GM12878 (cell line): ENCODE results near the gene C15orf40. TPM values are rescaled to one million over a fixed set of nuclear protein-coding genes. Genes with fewer than 3 reads are reported as not detected.

Experiments
- ATAC-seq: fragments of 200-7000 bp; cut with Tn5 transposase; 3 replicates; pipeline ENCODE4 v1.9.1; 2020; ENCODE audit warnings: mild to moderate bottlenecking, moderate library complexity
- BruUV-seq: library from RNA; stranded (reverse); fragments of 400-500 nt; replicated peaks from 2 replicates; lab custom pipeline; 2021; lab: Mats Ljungman, UMichigan
- CTCF ChIA-PET: fragments of 300-600 bp; sonication (Branson Sonifier 250); formaldehyde crosslinking; extraction: SDS; loops from one replicate; lab custom pipeline; 2021; ENCODE audit warnings: inconsistent platforms; lab: Yijun Ruan, JAX
- POLR2A ChIA-PET: fragments of 350-600 bp; formaldehyde crosslinking; extraction: SDS; loops from one replicate; lab custom pipeline; 2021; ENCODE audit warnings: inconsistent platforms; lab: Charles Lee
- RAD21 ChIA-PET: fragments of 300-600 bp; sonication (Branson Sonifier 250); formaldehyde crosslinking; loops from one replicate; lab custom pipeline; 2023; ENCODE audit warnings: antibody characterized with exemption; ENCODE audit not compliant: unreplicated experiment; lab: Charles Lee
- SMC1A ChIA-PET: fragments of 300-600 bp; sonication (Branson Sonifier 250); formaldehyde crosslinking; loops from one replicate; lab custom pipeline; 2023; ENCODE audit not compliant: unreplicated experiment, uncharacterized antibody; lab: Charles Lee
- DNase-seq: peaks from one replicate; pipeline ENCODE4 v3.0.0-alpha.2; 2011; ENCODE audit warnings: low read depth, low spot score
- FAIRE-seq: peaks from 3 replicates; lab custom pipeline; 2011; peaks lifted over from hg19 to GRCh38; lab: Jason Lieb, UNC
- H2AFZ ChIP-seq: 2 replicates; pipeline ENCODE4 v1.6.0; 2011; ENCODE audit warnings: low read depth, low read length, control low read depth; ENCODE audit not compliant: control insufficient read depth
- H3K27ac ChIP-seq: 2 replicates; pipeline ENCODE4 v1.5.1; 2011; ENCODE audit warnings: control low read depth; ENCODE audit not compliant: control insufficient read depth, insufficient read depth
- H3K27me3 ChIP-seq, 2 experiments: replicated peaks in 1 of 2; 2 replicates each; pipeline versions ENCODE4 v1.6.0 to v1.6.1; 2011; ENCODE audit warnings: low read length in 1 of 2; ENCODE audit not compliant: control insufficient read depth in 2 of 2, insufficient read depth in 2 of 2
- H3K36me3 ChIP-seq, 2 experiments: 2 replicates each; pipeline ENCODE4 v1.5.1; 2011; ENCODE audit warnings: low read length in 1 of 2; ENCODE audit not compliant: control insufficient read depth in 2 of 2, insufficient read depth in 2 of 2
- H3K4me1 ChIP-seq: 2 replicates; pipeline ENCODE4 v1.6.1; 2011; ENCODE audit warnings: mild to moderate bottlenecking, low read length, moderate library complexity, mixed read lengths; ENCODE audit not compliant: control insufficient read depth, insufficient read depth
- H3K4me2 ChIP-seq: 2 replicates; pipeline ENCODE4 v1.6.0; 2011; ENCODE audit warnings: control low read depth; ENCODE audit not compliant: control insufficient read depth, insufficient read depth
- H3K4me3 ChIP-seq: fragments of 200-600 bp; sonication (generic); 2 replicates; pipeline ENCODE4 v1.5.1; 2016
- H3K79me2 ChIP-seq: 2 replicates; pipeline ENCODE4 v1.6.0; 2011; ENCODE audit warnings: low read length; ENCODE audit not compliant: control insufficient read depth, insufficient read depth
- H3K9ac ChIP-seq: 2 replicates; pipeline ENCODE4 v1.8.0; 2011; ENCODE audit warnings: low read length, control low read depth, mixed read lengths; ENCODE audit not compliant: control insufficient read depth, insufficient read depth
- H3K9me3 ChIP-seq: replicated peaks from 3 replicates; pipeline ENCODE4 v1.5.1; 2011; ENCODE audit warnings: mild to moderate bottlenecking, low read length; ENCODE audit not compliant: control insufficient read depth, insufficient read depth
- H4K20me1 ChIP-seq: 2 replicates; pipeline ENCODE4 v1.6.0; 2011; ENCODE audit not compliant: control insufficient read depth, insufficient read depth
- BACH1 ChIP-seq: fragments of 450-650 bp; IDR thresholded peaks from 2 replicates; pipeline ENCODE4 v1.6.1; 2017; ENCODE audit warnings: mild to moderate bottlenecking, borderline replicate concordance
- IKZF2 ChIP-seq, 2 experiments: fragments of 450-650 bp; IDR thresholded peaks; 2 replicates each; pipeline ENCODE4 v1.6.1; 2017; ENCODE audit warnings: mild to moderate bottlenecking in 2 of 2, moderate library complexity in 2 of 2
- JUND ChIP-seq: IDR thresholded peaks from 2 replicates; pipeline ENCODE4 v1.6.1; 2012; ENCODE audit warnings: low read depth, mild to moderate bottlenecking, low read length, improper control_type of control experiment, moderate library complexity
- KDM1A ChIP-seq: fragments of 200-600 bp; sonication (generic); IDR thresholded peaks from 2 replicates; pipeline ENCODE4 v1.6.1; 2016; ENCODE audit warnings: borderline replicate concordance
- RUNX3 ChIP-seq: IDR thresholded peaks from 2 replicates; pipeline ENCODE4 v1.6.1; 2012; ENCODE audit warnings: low read length, inconsistent platforms
- SMARCA5 ChIP-seq: fragments of 450-650 bp; IDR thresholded peaks from 2 replicates; pipeline ENCODE4 v1.6.1; 2017; ENCODE audit warnings: mild to moderate bottlenecking
- YBX1 ChIP-seq: fragments of 450-650 bp; IDR thresholded peaks from 2 replicates; pipeline ENCODE4 v1.6.1; 2016; ENCODE audit warnings: antibody characterized with exemption
- ZBED1 ChIP-seq: IDR thresholded peaks from 2 replicates; pipeline ENCODE4 v1.6.1; 2016; ENCODE audit warnings: borderline replicate concordance
- ZNF274 ChIP-seq: IDR thresholded peaks from one replicate; pipeline ENCODE4 v1.8.0; 2011; ENCODE audit not compliant: insufficient read length, insufficient read depth
- ZNF622 ChIP-seq: fragments of 450-650 bp; IDR thresholded peaks from 2 replicates; pipeline ENCODE4 v1.6.1; 2017; ENCODE audit warnings: mild to moderate bottlenecking, inconsistent platforms
- ZSCAN29 ChIP-seq: fragments of 450-650 bp; IDR thresholded peaks from 2 replicates; pipeline ENCODE4 v1.6.1; 2017; ENCODE audit warnings: mild to moderate bottlenecking, moderate library complexity
- WGBS: methylation state at CpG from one replicate; pipeline ENCODE4 v1.1.6; 2016; ENCODE audit warnings: low lambda C conversion rate; ENCODE audit not compliant: insufficient replicate concordance, insufficient coverage; ENCODE audit errors: missing lambda C conversion rate; 5-methylcytosine and 5-hydroxymethylcytosine counted together
- in situ Hi-C: fragments of 300-500 bp; cut with MboI; formaldehyde crosslinking; loops from 9 replicates; pipeline ENCODE4 v1.14.3; 2018; ENCODE audit warnings: mixed read lengths
- intact Hi-C: fragments of 100-400 bp; cut with micrococcal nuclease; formaldehyde crosslinking; loops from one replicate; pipeline ENCODE4 v1.14.2; 2022; ENCODE audit not compliant: unreplicated experiment
- polyA plus RNA-seq, 11 experiments: library from polyadenylated mRNA; depleted of rRNA in 4 of 11; unstranded in 6 of 11; stranded (reverse) in 5 of 11; fragments of >200 nt; fragmentation: Nextera tagmentation in 4 of 11; fragmentation: Illumina TruSeq in 1 of 11; extraction: Ambion mirVana in 4 of 11; extraction: Trizol in 1 of 11; gene quantifications; 1 replicate in 1 of 11; 2 replicates in 10 of 11; pipeline versions ENCODE4 v1.2.1 to v1.2.3, GENCODE V29; 2011 to 2016; ENCODE audit warnings: inconsistent platforms in 2 of 11, missing spikeins in 2 of 11, low read depth in 1 of 11
- total RNA-seq, 4 experiments: library from RNA; depleted of rRNA in 3 of 4; stranded (reverse); fragments of >200 nt in 3 of 4; fragmentation: Illumina TruSeq in 1 of 4; extraction: Trizol in 1 of 4; gene quantifications; 2 replicates each; pipeline versions ENCODE4 v1.2.1 to v1.2.3, GENCODE V29; 2013 to 2021
- TF ChIP-seq, protein P1 (sequence below): IDR thresholded peaks from 2 replicates; pipeline ENCODE4 v1.6.1; 2011; ENCODE audit warnings: borderline replicate concordance, low read depth, mild to moderate bottlenecking, moderate library complexity, low read length; ENCODE audit not compliant: insufficient read depth, poor library complexity, severe bottlenecking
- TF ChIP-seq, protein P2 (sequence below): IDR thresholded peaks from 2 replicates; pipeline ENCODE4 v1.6.1; 2012; ENCODE audit warnings: mild to moderate bottlenecking, low read depth, low read length

Gene C15orf40
- total and polyA plus RNA-seq, 10 of the 15 experiments (the other 5 are each of a cell fraction or from before 2014, with no cell fraction given): 21.3 to 70.0 (median 31.8) TPM

DNA sequence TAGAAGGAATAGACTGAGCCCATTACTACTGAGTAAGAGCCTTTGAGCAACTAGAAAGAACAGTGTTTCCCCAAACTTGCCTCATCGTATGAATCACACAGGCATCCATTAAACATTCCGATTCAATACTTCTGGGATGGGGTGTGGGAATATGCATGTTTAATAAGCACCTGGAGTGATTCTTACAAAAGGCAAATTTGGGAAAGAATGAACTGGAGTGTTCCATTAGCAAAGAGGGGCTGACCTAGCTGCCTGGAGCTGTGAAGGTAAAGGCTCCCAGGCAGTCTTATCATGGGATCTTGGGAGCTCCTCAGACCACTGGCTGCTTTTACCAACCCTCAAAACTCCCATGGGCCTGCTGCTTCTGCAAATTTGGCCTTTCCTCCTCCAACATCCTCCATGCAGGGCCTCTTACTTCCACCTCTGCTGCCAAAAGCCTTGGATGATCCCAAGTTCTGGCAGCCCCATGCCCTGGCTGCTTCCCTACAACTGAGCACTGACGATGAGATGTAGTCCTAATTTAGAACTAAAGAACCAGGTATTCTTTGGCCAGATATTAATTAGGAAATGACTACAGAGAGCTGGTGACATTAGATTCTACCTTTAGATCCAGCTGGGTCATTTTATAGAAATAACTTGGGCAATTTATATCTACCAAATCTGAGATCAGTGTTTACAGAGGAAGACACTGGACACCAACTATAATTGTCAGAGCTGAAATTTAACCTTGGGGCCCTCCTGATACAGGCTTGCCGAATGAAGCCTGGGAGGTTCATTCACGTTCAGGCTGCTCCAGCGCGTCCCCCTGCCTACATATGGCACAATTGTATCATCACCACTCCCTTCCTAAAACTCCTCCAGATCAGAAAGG, 47.7 kb downstream of the C15orf40 start:
- Histone ChIP-seq H3K4me1 (peaks cover 13% of the 10 kb centered on the region), H3K9me3 (no peaks in the 10 kb centered on the region), H3K4me2 (no peak overlapping the region), H3K36me3 (no peaks in the 10 kb centered on the region), H3K27ac (no peak overlapping the region), H3K4me3 (no peak overlapping the region), H3K79me2 (no peaks in the 10 kb centered on the region), H2AFZ (no peak overlapping the region), H4K20me1 (no peaks in the 10 kb centered on the region; the same call in 1 of the 2 replicates), H3K27me3 (peaks cover 0 to 2% of the 10 kb centered on the region in 2 experiments; a peak in 2 of 4 replicates), H3K9ac (no peak overlapping the region)
- TF ChIP-seq SMARCA5: no peak
- TF ChIP-seq IKZF2 (IDR thresholded peaks at IDR 0.05): no peak
- TF ChIP-seq KDM1A: no peak
- TF ChIP-seq BACH1: no peak
- no peak for TF ChIP-seq ZSCAN29
- ChIA-PET RAD21 (no interaction called here), CTCF (no interaction called here), POLR2A (no interaction called here), SMC1A (no interaction called here)
- in situ Hi-C loops: no loop called here
- DNase-seq: no peak
- intact Hi-C loops: no loop called here
- no peak for ATAC-seq
- no peak for FAIRE-seq
- WGBS: 82% methylated on average over 7 of the region's 7 CpGs
- no TSS peak for BruUV-seq

DNA sequence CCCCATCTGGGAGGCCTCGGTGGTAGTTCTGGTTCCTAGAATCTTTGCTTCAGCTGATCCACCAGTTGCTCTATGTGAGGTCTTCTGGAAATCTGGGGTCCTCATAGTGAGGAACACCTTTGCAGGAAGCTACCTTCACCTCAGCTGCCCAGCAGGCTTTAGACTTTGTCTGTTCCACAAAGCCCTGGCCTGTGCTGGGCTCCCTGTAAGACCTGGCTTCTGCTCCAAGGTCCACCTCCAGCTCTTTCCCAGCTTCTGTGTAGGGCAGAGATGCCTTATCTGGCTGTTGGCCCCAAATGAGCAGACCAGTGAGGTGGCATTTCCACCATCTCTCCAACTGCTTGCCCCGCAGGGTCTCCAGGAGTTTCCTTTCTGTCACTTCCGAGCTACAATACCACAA, 50.7 kb downstream of the C15orf40 start:
- no peak for ATAC-seq
- CTCF ChIA-PET: interaction anchor here (0.9 kb wide), 1 partner anchor 35 kb away, joined by 3 read pairs; no protein-coding TSS in a partner anchor
- no peaks in the 10 kb centered on the region for H3K79me2 ChIP-seq
- H3K9ac ChIP-seq: no peak overlapping the region
- no TSS peak for BruUV-seq
- in situ Hi-C loops (no loop called here), intact Hi-C loops (no loop called here)
- no peaks in the 10 kb centered on the region for H3K36me3 ChIP-seq
- WGBS: 72% methylated on average over 3 of the region's 3 CpGs
- no peak for FAIRE-seq
- no peak overlapping the region for H3K27ac ChIP-seq
- H3K9me3 ChIP-seq: no peaks in the 10 kb centered on the region
- no peaks in the 10 kb centered on the region; the same call in 1 of the 2 replicates for H4K20me1 ChIP-seq
- H2AFZ ChIP-seq: no peak overlapping the region
- no peaks in the 10 kb centered on the region; the same call in 1 of the 2 replicates for H3K4me1 ChIP-seq
- no peak overlapping the region for H3K4me3 ChIP-seq
- RAD21 ChIA-PET: no interaction called here
- H3K4me2 ChIP-seq: no peak overlapping the region
- POLR2A ChIA-PET: interaction anchor here (1.5 kb wide), 1 partner anchor 12 kb away, joined by 3 read pairs; no protein-coding TSS in a partner anchor
- SMC1A ChIA-PET: interaction anchor here (0.8 kb wide), 1 partner anchor 16 kb away, joined by 3 read pairs; no protein-coding TSS in a partner anchor
- no peak for DNase-seq
- H3K27me3 ChIP-seq: peaks cover 0 to 2% of the 10 kb centered on the region in 2 experiments; a peak in 2 of 4 replicates
- no peak for TF ChIP-seq ZBED1
- no peak for TF ChIP-seq JUND
- TF ChIP-seq, protein P1, sequence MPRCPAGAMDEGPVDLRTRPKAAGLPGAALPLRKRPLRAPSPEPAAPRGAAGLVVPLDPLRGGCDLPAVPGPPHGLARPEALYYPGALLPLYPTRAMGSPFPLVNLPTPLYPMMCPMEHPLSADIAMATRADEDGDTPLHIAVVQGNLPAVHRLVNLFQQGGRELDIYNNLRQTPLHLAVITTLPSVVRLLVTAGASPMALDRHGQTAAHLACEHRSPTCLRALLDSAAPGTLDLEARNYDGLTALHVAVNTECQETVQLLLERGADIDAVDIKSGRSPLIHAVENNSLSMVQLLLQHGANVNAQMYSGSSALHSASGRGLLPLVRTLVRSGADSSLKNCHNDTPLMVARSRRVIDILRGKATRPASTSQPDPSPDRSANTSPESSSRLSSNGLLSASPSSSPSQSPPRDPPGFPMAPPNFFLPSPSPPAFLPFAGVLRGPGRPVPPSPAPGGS: no peak
- no peak for TF ChIP-seq ZNF274
- no peak for TF ChIP-seq RUNX3
- no peak for TF ChIP-seq YBX1
- TF ChIP-seq ZNF622: no peak
- TF ChIP-seq, protein P2, sequence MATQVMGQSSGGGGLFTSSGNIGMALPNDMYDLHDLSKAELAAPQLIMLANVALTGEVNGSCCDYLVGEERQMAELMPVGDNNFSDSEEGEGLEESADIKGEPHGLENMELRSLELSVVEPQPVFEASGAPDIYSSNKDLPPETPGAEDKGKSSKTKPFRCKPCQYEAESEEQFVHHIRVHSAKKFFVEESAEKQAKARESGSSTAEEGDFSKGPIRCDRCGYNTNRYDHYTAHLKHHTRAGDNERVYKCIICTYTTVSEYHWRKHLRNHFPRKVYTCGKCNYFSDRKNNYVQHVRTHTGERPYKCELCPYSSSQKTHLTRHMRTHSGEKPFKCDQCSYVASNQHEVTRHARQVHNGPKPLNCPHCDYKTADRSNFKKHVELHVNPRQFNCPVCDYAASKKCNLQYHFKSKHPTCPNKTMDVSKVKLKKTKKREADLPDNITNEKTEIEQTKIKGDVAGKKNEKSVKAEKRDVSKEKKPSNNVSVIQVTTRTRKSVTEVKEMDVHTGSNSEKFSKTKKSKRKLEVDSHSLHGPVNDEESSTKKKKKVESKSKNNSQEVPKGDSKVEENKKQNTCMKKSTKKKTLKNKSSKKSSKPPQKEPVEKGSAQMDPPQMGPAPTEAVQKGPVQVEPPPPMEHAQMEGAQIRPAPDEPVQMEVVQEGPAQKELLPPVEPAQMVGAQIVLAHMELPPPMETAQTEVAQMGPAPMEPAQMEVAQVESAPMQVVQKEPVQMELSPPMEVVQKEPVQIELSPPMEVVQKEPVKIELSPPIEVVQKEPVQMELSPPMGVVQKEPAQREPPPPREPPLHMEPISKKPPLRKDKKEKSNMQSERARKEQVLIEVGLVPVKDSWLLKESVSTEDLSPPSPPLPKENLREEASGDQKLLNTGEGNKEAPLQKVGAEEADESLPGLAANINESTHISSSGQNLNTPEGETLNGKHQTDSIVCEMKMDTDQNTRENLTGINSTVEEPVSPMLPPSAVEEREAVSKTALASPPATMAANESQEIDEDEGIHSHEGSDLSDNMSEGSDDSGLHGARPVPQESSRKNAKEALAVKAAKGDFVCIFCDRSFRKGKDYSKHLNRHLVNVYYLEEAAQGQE: no peak
